Bronchial epithelial cell (primary cell): ENCODE measurements around the gene LGALS7. TPM values are rescaled to one million over a fixed set of nuclear protein-coding genes. Genes with fewer than 3 reads are reported as not detected.

Experiments
- DNase-seq: peaks from one replicate; pipeline ENCODE4 v3.0.0-alpha.2; 2010; ENCODE audit warnings: low read depth
- FAIRE-seq: peaks from 2 replicates; lab custom pipeline; 2011; peaks lifted over from hg19 to GRCh38; lab: Jason Lieb, UNC
- H3K27me3 ChIP-seq: 2 replicates; pipeline ENCODE4 v1.5.1; 2011; ENCODE audit warnings: low read length; ENCODE audit not compliant: control insufficient read depth, insufficient read depth
- H3K36me3 ChIP-seq: 2 replicates; pipeline ENCODE4 v1.5.1; 2011; ENCODE audit warnings: low read length; ENCODE audit not compliant: control insufficient read depth, insufficient read depth
- H3K4me3 ChIP-seq: 2 replicates; pipeline ENCODE4 v1.5.1; 2011; ENCODE audit warnings: mild to moderate bottlenecking, low read depth, low read length, control low read depth
- CTCF ChIP-seq: IDR thresholded peaks from 2 replicates; pipeline ENCODE4 v1.5.1; 2011; ENCODE audit warnings: mild to moderate bottlenecking, moderate library complexity, low read length, control low read depth, inconsistent platforms; ENCODE audit not compliant: insufficient read depth, severe bottlenecking
- total RNA-seq: library from RNA; depleted of rRNA; stranded (reverse); fragments of >200 nt; gene quantifications from 2 replicates; pipeline ENCODE4 v1.2.1, GENCODE V29; 2014

LGALS7 gene
- total RNA-seq, 1 donor from 2014 or later, result 406 TPM

- Histone ChIP-seq H3K4me3 (no peak overlapping the region), H3K36me3 (peaks cover 8% of the 10 kb centered on the region), H3K27me3 (no peaks in the 10 kb centered on the region)
- DNase-seq (no peak), FAIRE-seq (no peak)
- no peak for TF ChIP-seq CTCF
These were observed 39.2 kb downstream of the LGALS7 start for GRCh38 chr19:38734176-38734425.

- no peak for TF ChIP-seq CTCF
- H3K36me3 ChIP-seq, result peaks cover 13% of the 10 kb centered on the region
- H3K4me3 ChIP-seq, result no peak overlapping the region
- no peaks in the 10 kb centered on the region for H3K27me3 ChIP-seq
- no peak for FAIRE-seq
- peak; percentile 48 for DNase-seq
These were observed 39.7 kb downstream of the LGALS7 start for GRCh38 chr19:38733493-38734175.

- DNase-seq (no peak), FAIRE-seq (no peak)
- Histone ChIP-seq H3K36me3 (peaks cover 15% of the 10 kb centered on the region), H3K4me3 (no peak overlapping the region), H3K27me3 (no peaks in the 10 kb centered on the region)
- TF ChIP-seq CTCF, result no peak
These were observed 40.1 kb downstream of the LGALS7 start for GRCh38 chr19:38733241-38733492.

- FAIRE-seq, result no peak
- Histone ChIP-seq H3K36me3 (peaks cover 24% of the 10 kb centered on the region), H3K27me3 (no peaks in the 10 kb centered on the region), H3K4me3 (no peak overlapping the region)
- TF ChIP-seq CTCF, result no peak
- DNase-seq, result no peak
These were observed 41.5 kb downstream of the LGALS7 start for GRCh38 chr19:38731654-38732301.

GRCh38 chr19:38730731-38731589 lies 42.4 kb downstream of the LGALS7 start:
- peaks cover 31% of the 10 kb centered on the region for H3K36me3 ChIP-seq
- no peak for DNase-seq

More at GRCh38 chr19:38730731-38731589, 42.4 kb downstream of the LGALS7 start:
- no peak overlapping the region for H3K4me3 ChIP-seq
- TF ChIP-seq CTCF, result no peak
- peak; percentile 90 for FAIRE-seq
- H3K27me3 ChIP-seq, result no peaks in the 10 kb centered on the region
